Transverse colon (tissue), 4 donors: Measurements from ENCODE around the gene SMAD5. TPM values are rescaled to one million over a fixed set of nuclear protein-coding genes. Genes with fewer than 3 reads are reported as not detected.

Experiments used
- DNase-seq: peaks from one replicate; pipeline ENCODE4 v3.0.0-alpha.2; 2019
- H3K27ac ChIP-seq, 4 donors: fragments of 200-600 bp; sonication (generic); 2 replicates each; pipeline ENCODE4 v1.5.1; 2016 to 2018; ENCODE audit warnings: inconsistent platforms in 4 of 4
- H3K27me3 ChIP-seq: fragments of 200-600 bp; sonication (generic); 2 replicates; pipeline ENCODE4 v1.5.1; 2017; ENCODE audit warnings: inconsistent platforms
- H3K36me3 ChIP-seq, 4 donors: fragments of 200-600 bp; sonication (generic); 2 replicates each; pipeline ENCODE4 v1.5.1; 2017 to 2019; ENCODE audit warnings: inconsistent platforms in 4 of 4
- H3K4me1 ChIP-seq, 4 donors: fragments of 200-600 bp; sonication (generic); 2 replicates each; pipeline ENCODE4 v1.5.1; 2017 to 2020; ENCODE audit warnings: inconsistent platforms in 4 of 4
- H3K4me3 ChIP-seq, 4 donors: fragments of 200-600 bp; sonication (generic); 1 replicate in 1 of 4; 2 replicates in 3 of 4; pipeline versions ENCODE4 v1.5.1 to v1.6.1; 2017 to 2019; ENCODE audit warnings: inconsistent platforms in 4 of 4
- H3K9me3 ChIP-seq, 2 donors: fragments of 200-600 bp; sonication (generic); 2 replicates each; pipeline ENCODE4 v1.5.1; 2017 to 2019; ENCODE audit warnings: inconsistent platforms in 2 of 2
- EP300 ChIP-seq: sonication (generic); formaldehyde crosslinking; IDR thresholded peaks from one replicate; pipeline ENCODE4 v1.6.1; 2017; ENCODE audit warnings: antibody characterized with exemption, low read depth
- POLR2A ChIP-seq: fragments of 450-650 bp; IDR thresholded peaks from one replicate; pipeline ENCODE4 v1.6.1; 2016; ENCODE audit warnings: antibody characterized with exemption, mild to moderate bottlenecking, moderate library complexity
- POLR2AphosphoS5 ChIP-seq, 3 donors: sonication (generic); formaldehyde crosslinking; IDR thresholded peaks; one replicate each; pipeline ENCODE4 v1.6.1; 2016; ENCODE audit warnings: antibody characterized with exemption in 3 of 3
- WGBS, 2 donors: methylation state at CpG; one replicate each; pipeline ENCODE4 v1.1.5; 2018; ENCODE audit warnings: low coverage in 1 of 2; 5-methylcytosine and 5-hydroxymethylcytosine counted together
- in situ Hi-C, 4 donors: fragments of 200-750 bp; cut with MboI; loops; one replicate each; pipeline versions ENCODE4 v1.15.0 to v1.15.1; 2017; ENCODE audit warnings: low sequenced_read_pairs in 3 of 4, low pct_ligation_motif_present in 1 of 4, low pct_unique_long_range_greater_than_20kb in 1 of 4
- intact Hi-C: fragments of 100-400 bp; cut with DNase I; formaldehyde crosslinking; loops from one replicate; pipeline ENCODE4 v1.15.1; 2023; ENCODE audit warnings: low total_unique reads
- total RNA-seq, 4 donors: library from RNA; depleted of rRNA; stranded (reverse); fragments of >200 nt; gene quantifications; one replicate each; pipeline ENCODE4 v1.1.0, GENCODE V29; 2016
- TF ChIP-seq, protein P1 (sequence below), 5 experiments: fragments of 200-600 bp in 3 of 5; fragments of 450-650 bp in 2 of 5; sonication (generic) in 3 of 5; IDR thresholded peaks; 1 replicate in 2 of 5; 2 replicates in 3 of 5; pipeline ENCODE4 v1.5.1; 2016 to 2017; ENCODE audit warnings: antibody characterized with exemption in 5 of 5, inconsistent platforms in 3 of 5, mild to moderate bottlenecking in 2 of 5, moderate library complexity in 1 of 5

Gene SMAD5
- total RNA-seq, 4 donors from 2014 or later: 14.2 to 272 (median 32.7) TPM

DNA sequence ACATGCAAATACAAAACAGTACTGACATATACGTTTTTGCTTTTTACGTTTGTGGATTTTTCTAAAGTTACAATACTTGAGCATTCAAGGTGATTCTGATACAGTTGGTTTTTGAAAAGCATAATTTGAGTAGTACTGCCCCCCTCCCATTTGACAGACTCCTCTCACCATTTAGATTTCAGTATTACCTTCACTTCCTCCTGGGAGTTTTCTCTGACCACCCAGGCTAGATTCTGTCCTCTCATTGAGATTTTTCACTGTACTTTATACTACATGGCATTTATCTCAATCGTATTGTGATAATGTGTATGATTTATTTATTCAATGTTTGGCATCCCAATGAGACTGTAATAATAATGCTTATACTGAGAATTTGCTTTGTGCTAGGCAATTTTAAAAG is 32.8 kb upstream of the SMAD5 start:
- in situ Hi-C loops (no loop called here), intact Hi-C loops (no loop called here)
- H3K4me3 ChIP-seq: no peak overlapping the region
- H3K27ac ChIP-seq: no peak overlapping the region
- H3K27me3 ChIP-seq: no peaks in the 10 kb centered on the region
- no peak for DNase-seq
- H3K4me1 ChIP-seq: peaks cover 0 to 10% (median under 1%) of the 10 kb centered on the region in 4 donors
- TF ChIP-seq, protein P1, sequence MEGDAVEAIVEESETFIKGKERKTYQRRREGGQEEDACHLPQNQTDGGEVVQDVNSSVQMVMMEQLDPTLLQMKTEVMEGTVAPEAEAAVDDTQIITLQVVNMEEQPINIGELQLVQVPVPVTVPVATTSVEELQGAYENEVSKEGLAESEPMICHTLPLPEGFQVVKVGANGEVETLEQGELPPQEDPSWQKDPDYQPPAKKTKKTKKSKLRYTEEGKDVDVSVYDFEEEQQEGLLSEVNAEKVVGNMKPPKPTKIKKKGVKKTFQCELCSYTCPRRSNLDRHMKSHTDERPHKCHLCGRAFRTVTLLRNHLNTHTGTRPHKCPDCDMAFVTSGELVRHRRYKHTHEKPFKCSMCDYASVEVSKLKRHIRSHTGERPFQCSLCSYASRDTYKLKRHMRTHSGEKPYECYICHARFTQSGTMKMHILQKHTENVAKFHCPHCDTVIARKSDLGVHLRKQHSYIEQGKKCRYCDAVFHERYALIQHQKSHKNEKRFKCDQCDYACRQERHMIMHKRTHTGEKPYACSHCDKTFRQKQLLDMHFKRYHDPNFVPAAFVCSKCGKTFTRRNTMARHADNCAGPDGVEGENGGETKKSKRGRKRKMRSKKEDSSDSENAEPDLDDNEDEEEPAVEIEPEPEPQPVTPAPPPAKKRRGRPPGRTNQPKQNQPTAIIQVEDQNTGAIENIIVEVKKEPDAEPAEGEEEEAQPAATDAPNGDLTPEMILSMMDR (IDR thresholded peaks at IDR 0.05): no peak
- TF ChIP-seq EP300 (no peak), POLR2AphosphoS5 (IDR thresholded peaks at IDR 0.05) (no peak)
- H3K36me3 ChIP-seq: no peaks in the 10 kb centered on the region
- WGBS, 2 donors: 79 to 82% methylated on average over 3 of the region's 3 CpGs
- no peaks in the 10 kb centered on the region for H3K9me3 ChIP-seq

DNA sequence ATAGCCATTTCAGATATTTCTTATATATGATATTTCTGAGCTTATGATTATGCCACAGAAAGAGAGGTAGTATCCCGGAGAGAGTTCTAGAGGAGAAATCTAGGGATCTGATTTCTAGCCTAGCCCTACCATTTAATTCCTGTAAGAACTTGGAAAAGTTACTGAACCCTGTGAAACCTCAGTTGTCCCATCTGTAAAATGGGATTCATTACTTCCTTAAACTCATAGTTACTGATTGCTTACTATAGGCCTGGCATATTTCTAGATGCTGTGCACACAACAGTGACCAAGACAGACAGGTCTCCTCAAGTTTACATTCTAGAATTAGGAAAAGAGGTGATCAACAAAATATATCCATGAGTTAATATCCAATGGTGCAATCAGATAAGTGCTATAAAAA is 30.8 kb upstream of the SMAD5 start:
- WGBS, 2 donors: 93 to 94% methylated on average over 1 of the region's 1 CpG
- no peak for DNase-seq
- in situ Hi-C loops (no loop called here), intact Hi-C loops (no loop called here)
- Histone ChIP-seq H3K9me3 (no peaks in the 10 kb centered on the region), H3K4me3 (no peak overlapping the region), H3K27ac (no peak overlapping the region), H3K27me3 (no peaks in the 10 kb centered on the region), H3K36me3 (no peaks in the 10 kb centered on the region), H3K4me1 (no peaks in the 10 kb centered on the region)
- TF ChIP-seq POLR2AphosphoS5 (IDR thresholded peaks at IDR 0.05): no peak

DNA sequence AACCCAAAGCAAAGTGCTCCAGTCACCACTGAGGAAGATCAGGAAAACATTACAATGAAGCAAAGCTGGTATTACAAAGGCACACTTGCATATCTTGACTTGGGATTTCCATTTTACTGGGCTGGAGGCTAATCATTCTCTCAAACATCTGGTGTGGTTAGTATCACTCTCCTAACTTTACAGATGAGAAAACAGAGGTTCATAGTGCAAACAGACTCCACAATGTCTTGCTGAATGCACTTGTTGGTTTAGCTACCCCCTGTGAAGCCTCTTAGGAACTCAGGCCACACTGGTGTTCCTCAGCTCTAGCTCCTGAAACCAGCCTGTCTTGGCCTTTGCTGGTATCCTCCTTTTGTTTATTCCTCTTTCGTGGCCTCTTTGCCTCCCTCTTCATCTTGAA is 29.5 kb upstream of the SMAD5 start:
- Histone ChIP-seq H3K27me3 (no peaks in the 10 kb centered on the region), H3K36me3 (no peaks in the 10 kb centered on the region), H3K27ac (no peak overlapping the region), H3K4me1 (no peaks in the 10 kb centered on the region), H3K9me3 (no peaks in the 10 kb centered on the region), H3K4me3 (no peak overlapping the region)
- TF ChIP-seq POLR2AphosphoS5 (IDR thresholded peaks at IDR 0.05): no peak
- TF ChIP-seq, protein P1 (IDR thresholded peaks at IDR 0.05): no peak
- intact Hi-C loops: no loop called here
- DNase-seq: no peak
- WGBS, 2 donors: 86 to 100% methylated on average over 1 of the region's 1 CpG
- in situ Hi-C loops: no loop called here

DNA sequence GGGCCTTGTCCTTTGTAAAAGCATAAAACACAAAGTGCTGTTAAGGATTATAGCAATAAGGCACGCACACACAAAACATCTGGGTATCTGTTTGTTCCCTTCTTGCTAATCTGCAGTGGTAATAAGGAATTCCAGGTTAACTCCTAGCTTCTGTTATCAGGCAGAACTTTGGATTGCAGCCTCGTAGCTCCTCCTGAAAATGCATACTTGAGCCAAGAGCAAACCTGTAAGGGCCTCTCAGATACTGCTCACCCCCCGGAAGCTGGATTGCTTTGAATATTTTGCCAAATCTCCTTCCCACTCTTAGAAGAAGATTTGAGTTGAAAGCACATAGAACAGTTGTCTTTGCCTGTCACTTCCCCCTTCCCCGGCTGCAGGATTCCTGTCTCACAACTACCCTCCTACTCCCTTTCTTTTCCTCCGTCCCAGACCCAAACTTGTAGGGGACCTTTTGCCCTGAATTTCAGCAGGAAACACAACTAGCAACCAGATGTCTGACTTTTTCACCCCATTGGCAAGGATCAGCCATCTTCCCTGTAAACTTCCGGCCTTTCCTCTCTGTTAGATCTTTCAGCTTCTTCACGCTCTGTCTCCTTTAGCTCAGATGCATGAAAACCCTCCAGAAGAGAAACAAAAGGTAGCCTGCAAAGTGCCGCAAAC is 28.2 kb upstream of the SMAD5 start:
- intact Hi-C loops: no loop called here
- Histone ChIP-seq H3K27me3 (no peaks in the 10 kb centered on the region), H3K4me3 (no peak overlapping the region), H3K36me3 (no peaks in the 10 kb centered on the region), H3K4me1 (no peaks in the 10 kb centered on the region), H3K27ac (no peak overlapping the region), H3K9me3 (no peaks in the 10 kb centered on the region)
- TF ChIP-seq, protein P1 (IDR thresholded peaks at IDR 0.05): no peak
- TF ChIP-seq EP300 (no peak), POLR2AphosphoS5 (IDR thresholded peaks at IDR 0.05) (no peak), POLR2A (no peak)
- in situ Hi-C loops: no loop called here
- 49 to 58% methylated on average over 6 to 8 of the region's 8 CpGs for WGBS, 2 donors
- no peak for DNase-seq
